Mesendoderm (in vitro differentiated cells): Measurements from ENCODE around the gene DIPK2B.
A peak's percentile ranks its signal among the peaks of the same experiment; 100 is the strongest.

Experiments
- DNase-seq: peaks from one replicate; pipeline ENCODE4 v3.0.0; 2013
- H2AK5ac ChIP-seq: 2 replicates; pipeline ENCODE4 v1.6.1; 2013; ENCODE audit warnings: low read length, inconsistent platforms
- H2BK120ac ChIP-seq: 2 replicates; pipeline ENCODE4 v1.6.1; 2013; ENCODE audit warnings: low read depth, mild to moderate bottlenecking, low read length, moderate library complexity, mixed read lengths
- H2BK15ac ChIP-seq: replicated peaks from 2 replicates; pipeline ENCODE4 v1.6.1; 2013; ENCODE audit warnings: low read depth, mild to moderate bottlenecking, moderate library complexity
- H2BK5ac ChIP-seq: 2 replicates; pipeline ENCODE4 v1.6.1; 2013; ENCODE audit warnings: low read length, inconsistent platforms
- H3K18ac ChIP-seq: 2 replicates; pipeline ENCODE4 v1.6.1; 2013; ENCODE audit warnings: mild to moderate bottlenecking, low read length, mixed read lengths
- H3K23ac ChIP-seq: one replicate; pipeline ENCODE4 v1.6.1; 2013; ENCODE audit warnings: low read length
- H3K27ac ChIP-seq: 2 replicates; pipeline ENCODE4 v1.5.1; 2013; ENCODE audit warnings: low read depth, mild to moderate bottlenecking, inconsistent platforms, low read length, moderate library complexity
- H3K27me3 ChIP-seq: 2 replicates; pipeline ENCODE4 v1.6.1; 2013; ENCODE audit warnings: low read length, control low read depth, mild to moderate bottlenecking, inconsistent platforms; ENCODE audit not compliant: insufficient read depth, poor library complexity
- H3K36me3 ChIP-seq: 2 replicates; pipeline ENCODE4 v1.6.1; 2013; ENCODE audit warnings: low read length, inconsistent platforms; ENCODE audit not compliant: control insufficient read depth, insufficient read depth
- H3K4ac ChIP-seq: one replicate; pipeline ENCODE4 v1.6.1; 2013; ENCODE audit warnings: low read depth, mild to moderate bottlenecking, low read length, moderate library complexity
- H3K4me1 ChIP-seq: 2 replicates; pipeline ENCODE4 v1.6.1; 2013; ENCODE audit warnings: low read depth, low read length, inconsistent platforms; ENCODE audit not compliant: control insufficient read depth
- H3K4me2 ChIP-seq: 2 replicates; pipeline ENCODE4 v1.6.1; 2013; ENCODE audit warnings: low read length
- H3K4me3 ChIP-seq: 2 replicates; pipeline ENCODE4 v1.5.1; 2013; ENCODE audit warnings: mild to moderate bottlenecking, low read length
- H3K56ac ChIP-seq: one replicate; pipeline ENCODE4 v1.6.1; 2013; ENCODE audit warnings: low read length
- H3K79me1 ChIP-seq: 2 replicates; pipeline ENCODE4 v1.6.1; 2013; ENCODE audit warnings: low read length, inconsistent platforms
- H3K79me2 ChIP-seq: 2 replicates; pipeline ENCODE4 v1.6.1; 2013; ENCODE audit warnings: mild to moderate bottlenecking, low read length; ENCODE audit not compliant: control insufficient read depth, insufficient read depth
- H3K9ac ChIP-seq: 2 replicates; pipeline ENCODE4 v1.6.1; 2013; ENCODE audit warnings: low read length, inconsistent platforms
- H4K5ac ChIP-seq: one replicate; pipeline ENCODE4 v1.6.1; 2013; ENCODE audit warnings: low read length
- H4K8ac ChIP-seq: one replicate; pipeline ENCODE4 v1.6.1; 2013; ENCODE audit warnings: low read depth, mild to moderate bottlenecking, control low read depth, low read length, moderate library complexity
- WGBS: extraction: QIAGEN DNeasy Blood & Tissue Kit; methylation state at CpG from one replicate; pipeline ENCODE4 v1.1.7; 2013; ENCODE audit warnings: low lambda C conversion rate, missing lambda C conversion rate; ENCODE audit not compliant: insufficient coverage; ENCODE audit errors: extremely low coverage; 5-methylcytosine and 5-hydroxymethylcytosine counted together

Gene DIPK2B

GRCh38 chrX:45172890-45173289 lies 27.8 kb downstream of the DIPK2B start:
- Histone ChIP-seq H2BK120ac (no peak overlapping the region), H3K79me1 (no peaks in the 10 kb centered on the region), H2BK15ac (no peak overlapping the region), H3K79me2 (no peaks in the 10 kb centered on the region), H3K9ac (no peak overlapping the region), H4K8ac (no peak overlapping the region), H2BK5ac (no peak overlapping the region), H3K27me3 (no peaks in the 10 kb centered on the region), H3K4ac (no peak overlapping the region), H3K4me3 (no peak overlapping the region), H3K36me3 (no peaks in the 10 kb centered on the region), H4K5ac (no peak overlapping the region), H3K23ac (no peak overlapping the region), H3K56ac (no peak overlapping the region), H3K4me2 (no peak overlapping the region), H3K18ac (no peak overlapping the region), H2AK5ac (no peak overlapping the region), H3K27ac (no peak overlapping the region), H3K4me1 (no peaks in the 10 kb centered on the region)
- WGBS = no CpG with 5 or more reads among the region's 1 CpG
- peak; percentile 53 for DNase-seq

DNA sequence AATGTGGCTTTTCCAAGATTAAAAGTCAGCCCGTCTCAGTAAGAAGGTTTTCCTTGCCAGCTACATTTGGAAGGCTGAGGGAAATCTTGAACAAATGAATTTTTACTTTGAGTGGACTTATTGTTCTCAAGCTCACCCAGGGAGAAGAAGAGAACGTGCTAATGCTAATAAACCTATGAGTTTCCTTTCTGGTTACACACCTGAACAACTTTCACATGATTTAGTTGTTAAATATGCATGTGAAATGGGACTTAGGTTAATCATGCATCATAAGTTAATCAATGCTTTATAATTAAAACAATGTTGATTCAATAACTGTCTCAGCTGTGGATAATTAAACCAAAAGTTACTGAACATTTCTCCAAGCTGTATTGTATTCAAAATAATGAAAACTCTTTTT lies 33.9 kb downstream of the DIPK2B start:
- H2BK120ac ChIP-seq = no peak overlapping the region
- H2BK15ac ChIP-seq = no peak overlapping the region
- H3K4me3 ChIP-seq = no peak overlapping the region

GRCh38 chrX:45165726-45166125 lies 35.0 kb downstream of the DIPK2B start:
- no CpG with 5 or more reads among the region's 6 CpGs for WGBS
- no peak overlapping the region for H3K4ac ChIP-seq

More for the DNA sequence above, 33.9 kb downstream of the DIPK2B start:
- Histone ChIP-seq H3K56ac (no peak overlapping the region), H3K36me3 (no peaks in the 10 kb centered on the region), H3K4me2 (no peak overlapping the region), H3K27ac (no peak overlapping the region), H3K4me1 (no peaks in the 10 kb centered on the region), H2AK5ac (no peak overlapping the region), H4K5ac (no peak overlapping the region), H2BK5ac (no peak overlapping the region), H3K18ac (no peak overlapping the region), H3K79me1 (no peaks in the 10 kb centered on the region), H3K4ac (no peak overlapping the region), H3K23ac (no peak overlapping the region), H4K8ac (no peak overlapping the region), H3K9ac (no peak overlapping the region), H3K79me2 (no peaks in the 10 kb centered on the region), H3K27me3 (no peaks in the 10 kb centered on the region)
- no peak for DNase-seq
- WGBS = no CpG with 5 or more reads among the region's 2 CpGs

GRCh38 chrX:45164995-45165394 lies 35.7 kb downstream of the DIPK2B start:
- H3K27me3 ChIP-seq = no peaks in the 10 kb centered on the region
- no peak overlapping the region for H3K4me2 ChIP-seq
- no peak overlapping the region for H3K4me3 ChIP-seq
- no peak overlapping the region for H4K5ac ChIP-seq
- H3K18ac ChIP-seq = no peak overlapping the region
- H3K9ac ChIP-seq = no peak overlapping the region
- no peak overlapping the region for H2BK15ac ChIP-seq
- no CpG with 5 or more reads among the region's 1 CpG for WGBS
- H3K36me3 ChIP-seq = no peaks in the 10 kb centered on the region
- H2BK5ac ChIP-seq = no peak overlapping the region
- DNase-seq = no peak
- no peak overlapping the region for H3K4ac ChIP-seq
- H4K8ac ChIP-seq = no peak overlapping the region
- H3K4me1 ChIP-seq = no peaks in the 10 kb centered on the region
- H3K79me2 ChIP-seq = no peaks in the 10 kb centered on the region
- no peak overlapping the region for H2BK120ac ChIP-seq
- no peak overlapping the region for H3K56ac ChIP-seq
- H3K27ac ChIP-seq = no peak overlapping the region
- H2AK5ac ChIP-seq = no peak overlapping the region
- no peak overlapping the region for H3K23ac ChIP-seq
- no peaks in the 10 kb centered on the region for H3K79me1 ChIP-seq

More at GRCh38 chrX:45165726-45166125, 35.0 kb downstream of the DIPK2B start:
- no peak overlapping the region for H3K23ac ChIP-seq
- no peaks in the 10 kb centered on the region for H3K27me3 ChIP-seq
- no peak overlapping the region for H3K9ac ChIP-seq
- no peak overlapping the region for H4K5ac ChIP-seq
- no peaks in the 10 kb centered on the region for H3K4me1 ChIP-seq
- no peak for DNase-seq
- no peaks in the 10 kb centered on the region for H3K79me1 ChIP-seq
- H3K27ac ChIP-seq = no peak overlapping the region
- H3K56ac ChIP-seq = no peak overlapping the region
- H2BK15ac ChIP-seq = no peak overlapping the region
- H3K79me2 ChIP-seq = no peaks in the 10 kb centered on the region
- no peak overlapping the region for H3K4me2 ChIP-seq
- no peak overlapping the region for H2BK120ac ChIP-seq
- H3K36me3 ChIP-seq = no peaks in the 10 kb centered on the region
- no peak overlapping the region for H4K8ac ChIP-seq
- no peak overlapping the region for H2AK5ac ChIP-seq
- H2BK5ac ChIP-seq = no peak overlapping the region
- no peak overlapping the region for H3K4me3 ChIP-seq
- no peak overlapping the region for H3K18ac ChIP-seq

GRCh38 chrX:45164021-45164621 lies 36.6 kb downstream of the DIPK2B start:
- Histone ChIP-seq H3K4ac (no peak overlapping the region), H3K9ac (no peak overlapping the region), H3K4me1 (no peaks in the 10 kb centered on the region), H2AK5ac (no peak overlapping the region), H4K8ac (no peak overlapping the region), H3K79me2 (no peaks in the 10 kb centered on the region), H3K4me3 (no peak overlapping the region), H4K5ac (no peak overlapping the region), H2BK120ac (no peak overlapping the region), H3K27me3 (no peaks in the 10 kb centered on the region), H3K79me1 (no peaks in the 10 kb centered on the region), H3K23ac (no peak overlapping the region), H3K36me3 (no peaks in the 10 kb centered on the region), H3K27ac (no peak overlapping the region), H2BK15ac (no peak overlapping the region), H3K18ac (no peak overlapping the region), H3K4me2 (no peak overlapping the region), H3K56ac (no peak overlapping the region), H2BK5ac (no peak overlapping the region)
- WGBS = no CpG with 5 or more reads among the region's 1 CpG
- no peak for DNase-seq

GRCh38 chrX:45157647-45158046 lies 43.0 kb downstream of the DIPK2B start:
- Histone ChIP-seq H3K18ac (no peak overlapping the region), H2AK5ac (no peak overlapping the region), H4K5ac (no peak overlapping the region), H3K56ac (no peak overlapping the region), H3K23ac (no peak overlapping the region), H3K4me1 (no peaks in the 10 kb centered on the region), H3K79me1 (no peaks in the 10 kb centered on the region), H2BK15ac (no peak overlapping the region), H3K4ac (no peak overlapping the region), H3K36me3 (no peaks in the 10 kb centered on the region), H3K79me2 (no peaks in the 10 kb centered on the region), H3K4me2 (no peak overlapping the region), H3K27ac (no peak overlapping the region), H3K27me3 (no peaks in the 10 kb centered on the region), H2BK5ac (no peak overlapping the region), H2BK120ac (no peak overlapping the region), H4K8ac (no peak overlapping the region), H3K9ac (no peak overlapping the region), H3K4me3 (no peak overlapping the region)
- no CpG with 5 or more reads among the region's 22 CpGs for WGBS
- no peak for DNase-seq
